ENCODE results near the gene PLCL2. TPM values are rescaled to one million over a fixed set of nuclear protein-coding genes. Genes with fewer than 3 reads are reported as not detected.
"Not testable (repeated sequence)": the region's sequence is repeated elsewhere in the genome, so short reads cannot be mapped to it uniquely, and the experiment has no call there.

Gene PLCL2
- total RNA-seq, 1 donor from 2014 or later: 11.3 TPM

- TF ChIP-seq, protein P1, sequence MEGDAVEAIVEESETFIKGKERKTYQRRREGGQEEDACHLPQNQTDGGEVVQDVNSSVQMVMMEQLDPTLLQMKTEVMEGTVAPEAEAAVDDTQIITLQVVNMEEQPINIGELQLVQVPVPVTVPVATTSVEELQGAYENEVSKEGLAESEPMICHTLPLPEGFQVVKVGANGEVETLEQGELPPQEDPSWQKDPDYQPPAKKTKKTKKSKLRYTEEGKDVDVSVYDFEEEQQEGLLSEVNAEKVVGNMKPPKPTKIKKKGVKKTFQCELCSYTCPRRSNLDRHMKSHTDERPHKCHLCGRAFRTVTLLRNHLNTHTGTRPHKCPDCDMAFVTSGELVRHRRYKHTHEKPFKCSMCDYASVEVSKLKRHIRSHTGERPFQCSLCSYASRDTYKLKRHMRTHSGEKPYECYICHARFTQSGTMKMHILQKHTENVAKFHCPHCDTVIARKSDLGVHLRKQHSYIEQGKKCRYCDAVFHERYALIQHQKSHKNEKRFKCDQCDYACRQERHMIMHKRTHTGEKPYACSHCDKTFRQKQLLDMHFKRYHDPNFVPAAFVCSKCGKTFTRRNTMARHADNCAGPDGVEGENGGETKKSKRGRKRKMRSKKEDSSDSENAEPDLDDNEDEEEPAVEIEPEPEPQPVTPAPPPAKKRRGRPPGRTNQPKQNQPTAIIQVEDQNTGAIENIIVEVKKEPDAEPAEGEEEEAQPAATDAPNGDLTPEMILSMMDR (IDR thresholded peaks at IDR 0.05; ENCODE audit: unreplicated experiment): no peak
- H3K9me3 Mint-ChIP-seq (ENCODE audit: low read depth): peaks cover 2% of the 10 kb centered on the region
- no peak for DNase-seq (ENCODE audit: low spot score, unreplicated experiment)
- H3K36me3 Mint-ChIP-seq (ENCODE audit: insufficient read depth): peaks cover 1% of the 10 kb centered on the region
- H3K4me1 Mint-ChIP-seq (ENCODE audit: low read depth): peaks cover 5% of the 10 kb centered on the region
- no peak overlapping the region for H3K27ac Mint-ChIP-seq
- H3K27me3 Mint-ChIP-seq: no peaks in the 10 kb centered on the region
- no peak overlapping the region for H3K4me3 Mint-ChIP-seq (ENCODE audit: low read depth)
Observed at GRCh38 chr3:16950845-16951244, 66.1 kb downstream of the PLCL2 start.

- H3K27me3 Mint-ChIP-seq; H3K9me3 Mint-ChIP-seq (ENCODE audit: low read depth); H3K4me3 Mint-ChIP-seq (ENCODE audit: low read depth); H3K27ac Mint-ChIP-seq; DNase-seq (ENCODE audit: low spot score, unreplicated experiment); H3K4me1 Mint-ChIP-seq (ENCODE audit: low read depth); H3K36me3 Mint-ChIP-seq (ENCODE audit: insufficient read depth): not testable (repeated sequence)
Observed at GRCh38 chr3:16957852-16958251, 73.1 kb downstream of the PLCL2 start.

GRCh38 chr3:16960125-16960524, 75.4 kb downstream of the PLCL2 start:
- H3K27me3 Mint-ChIP-seq: no peaks in the 10 kb centered on the region
- TF ChIP-seq, protein P1 (IDR thresholded peaks at IDR 0.05; ENCODE audit: unreplicated experiment): no peak
- H3K9me3 Mint-ChIP-seq (ENCODE audit: low read depth): peaks cover 4% of the 10 kb centered on the region
- no peaks in the 10 kb centered on the region for H3K36me3 Mint-ChIP-seq (ENCODE audit: insufficient read depth)
- H3K4me1 Mint-ChIP-seq (ENCODE audit: low read depth): no peaks in the 10 kb centered on the region
- no peak for DNase-seq (ENCODE audit: low spot score, unreplicated experiment)
- H3K4me3 Mint-ChIP-seq (ENCODE audit: low read depth): no peak overlapping the region
- H3K27ac Mint-ChIP-seq: no peak overlapping the region

- H3K9me3 Mint-ChIP-seq (ENCODE audit: low read depth): peaks cover 4% of the 10 kb centered on the region
- H3K4me1 Mint-ChIP-seq (ENCODE audit: low read depth): no peaks in the 10 kb centered on the region
- no peak overlapping the region for H3K27ac Mint-ChIP-seq
- H3K36me3 Mint-ChIP-seq (ENCODE audit: insufficient read depth): no peaks in the 10 kb centered on the region
- DNase-seq (ENCODE audit: low spot score, unreplicated experiment): no peak
- H3K27me3 Mint-ChIP-seq: no peaks in the 10 kb centered on the region
- no peak overlapping the region for H3K4me3 Mint-ChIP-seq (ENCODE audit: low read depth)
- TF ChIP-seq, protein P1 (IDR thresholded peaks at IDR 0.05; ENCODE audit: unreplicated experiment): no peak
Observed at GRCh38 chr3:16961621-16962205, 77.0 kb downstream of the PLCL2 start.

DNA sequence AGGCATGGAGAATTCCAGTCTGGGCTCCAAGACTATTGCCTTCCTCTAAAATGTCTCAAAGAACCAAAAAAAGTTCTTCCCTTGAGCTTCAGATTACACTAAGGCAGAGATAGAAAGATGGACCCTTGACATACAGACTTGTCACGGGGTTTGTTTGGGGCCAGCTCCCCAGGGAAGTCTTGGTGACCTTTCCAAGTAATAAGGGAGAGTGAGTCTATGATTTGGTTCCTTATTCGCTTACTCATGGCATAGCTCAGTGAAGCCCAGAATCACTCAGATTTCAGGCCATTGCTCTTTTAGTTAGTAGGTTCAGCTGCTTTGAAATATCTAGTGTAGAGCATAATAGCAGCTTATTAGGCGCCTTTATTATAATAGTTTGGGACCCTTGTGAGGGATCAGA, 90.3 kb downstream of the PLCL2 start:
- Mint-ChIP-seq H3K4me1 (ENCODE audit: low read depth) (no peaks in the 10 kb centered on the region), H3K36me3 (ENCODE audit: insufficient read depth) (no peaks in the 10 kb centered on the region), H3K27me3 (no peaks in the 10 kb centered on the region), H3K9me3 (ENCODE audit: low read depth) (peaks cover 5% of the 10 kb centered on the region), H3K27ac (no peak overlapping the region), H3K4me3 (ENCODE audit: low read depth) (no peak overlapping the region)
- DNase-seq (ENCODE audit: low spot score, unreplicated experiment): no peak
- TF ChIP-seq, protein P1 (IDR thresholded peaks at IDR 0.05; ENCODE audit: unreplicated experiment): no peak

- no peaks in the 10 kb centered on the region for H3K27me3 Mint-ChIP-seq
- no peaks in the 10 kb centered on the region for H3K36me3 Mint-ChIP-seq (ENCODE audit: insufficient read depth)
- H3K27ac Mint-ChIP-seq: no peak overlapping the region
- TF ChIP-seq, protein P1 (IDR thresholded peaks at IDR 0.05; ENCODE audit: unreplicated experiment): no peak
- no peak overlapping the region for H3K4me3 Mint-ChIP-seq (ENCODE audit: low read depth)
- H3K4me1 Mint-ChIP-seq (ENCODE audit: low read depth): peaks cover 3% of the 10 kb centered on the region
- DNase-seq (ENCODE audit: low spot score, unreplicated experiment): no peak
- peaks cover 5% of the 10 kb centered on the region for H3K9me3 Mint-ChIP-seq (ENCODE audit: low read depth)
Observed at GRCh38 chr3:16978234-16978920, 93.6 kb downstream of the PLCL2 start.
